Esophagus muscularis mucosa (tissue), 4 donors: Measurements from ENCODE around the gene AFF4. TPM values are rescaled to one million over a fixed set of nuclear protein-coding genes. Genes with fewer than 3 reads are reported as not detected.
"Not testable (repeated sequence)": the region's sequence is repeated elsewhere in the genome, so short reads cannot be mapped to it uniquely, and the experiment has no call there.

Source experiments
- DNase-seq: peaks from one replicate; pipeline ENCODE4 v3.0.0-alpha.2; 2017; ENCODE audit errors: extremely low spot score
- H3K27ac ChIP-seq, 4 donors: fragments of 200-600 bp; sonication (generic); replicated peaks in 1 of 4; 1 replicate in 3 of 4; 2 replicates in 1 of 4; pipeline ENCODE4 v1.5.1; 2016 to 2019; ENCODE audit warnings: mild to moderate bottlenecking in 1 of 4
- H3K27me3 ChIP-seq, 4 donors: fragments of 200-600 bp; sonication (generic); one replicate each; pipeline versions ENCODE4 v1.5.1 to v1.6.0; 2016 to 2019
- H3K36me3 ChIP-seq, 4 donors: fragments of 200-600 bp; sonication (generic); one replicate each; pipeline ENCODE4 v1.5.1; 2016 to 2019
- H3K4me1 ChIP-seq, 4 donors: fragments of 200-600 bp; sonication (generic); one replicate each; pipeline ENCODE4 v1.5.1; 2016 to 2019
- H3K4me3 ChIP-seq, 4 donors: fragments of 200-600 bp; sonication (generic); 1 replicate in 2 of 4; 2 replicates in 2 of 4; pipeline ENCODE4 v1.5.1; 2016 to 2019; ENCODE audit warnings: mild to moderate bottlenecking in 4 of 4, moderate library complexity in 1 of 4
- H3K9me3 ChIP-seq, 4 donors: fragments of 200-600 bp; sonication (generic); 1 replicate in 3 of 4; 2 replicates in 1 of 4; pipeline ENCODE4 v1.5.1; 2016 to 2019
- CTCF ChIP-seq, 3 experiments: fragments of 200-600 bp in 2 of 3; fragments of 450-650 bp in 1 of 3; sonication (generic) in 2 of 3; IDR thresholded peaks; one replicate each; pipeline ENCODE4 v1.5.1; 2017 to 2019; ENCODE audit warnings: antibody characterized with exemption in 3 of 3, mild to moderate bottlenecking in 2 of 3, moderate library complexity in 1 of 3
- EP300 ChIP-seq: sonication (generic); formaldehyde crosslinking; IDR thresholded peaks from one replicate; pipeline ENCODE4 v1.6.1; 2017; ENCODE audit warnings: antibody characterized with exemption
- POLR2A ChIP-seq: fragments of 450-650 bp; IDR thresholded peaks from one replicate; pipeline ENCODE4 v1.6.1; 2017; ENCODE audit warnings: antibody characterized with exemption, moderate library complexity, mild to moderate bottlenecking, low read depth
- POLR2AphosphoS5 ChIP-seq, 2 donors: sonication (generic); formaldehyde crosslinking; IDR thresholded peaks; one replicate each; pipeline ENCODE4 v1.6.1; 2017; ENCODE audit warnings: antibody characterized with exemption in 2 of 2
- WGBS: methylation state at CpG from one replicate; pipeline ENCODE4 v1.1.5; 2018; 5-methylcytosine and 5-hydroxymethylcytosine counted together
- intact Hi-C: fragments of 100-400 bp; cut with DNase I; formaldehyde crosslinking; loops from one replicate; pipeline ENCODE4 v1.15.1; 2023
- total RNA-seq, 4 donors: library from RNA; depleted of rRNA; stranded (reverse); fragments of >200 nt; gene quantifications; one replicate each; pipeline versions ENCODE4 v1.1.0 to v1.2.1, GENCODE V29; 2016

AFF4 gene
- 10 to 100 TPM; 56.1 to 74.1 (median 63.0) TPM for total RNA-seq

- TF ChIP-seq POLR2A (peak; percentile 96), POLR2AphosphoS5 (IDR thresholded peaks at IDR 0.05) (peak; percentile 99 to 100), EP300 (no peak), CTCF (IDR thresholded peaks at IDR 0.05) (peak in 1 of 3 experiments; percentile 4)
- intact Hi-C loops, result loop anchor here (5.0 to 10.0 kb wide), 2 partner anchors 61 to 89 kb away; partner anchors contain the start of genes HSPA4 and ZCCHC10
- H3K27me3 ChIP-seq, result peaks cover 0 to 4% (median 0%) of the 10 kb centered on the region in 4 donors
- H3K27ac ChIP-seq, result peak within 1 kb of the TSS; percentile 97 to 100 (median 100)
- H3K36me3 ChIP-seq, result no peaks in the 10 kb centered on the region
- peaks cover 10 to 45% (median 42%) of the 10 kb centered on the region in 4 donors for H3K4me1 ChIP-seq
- WGBS, result 2% methylated on average over 7 of the region's 98 CpGs
- DNase-seq, result peak; percentile 99
- no peaks in the 10 kb centered on the region for H3K9me3 ChIP-seq
- H3K4me3 ChIP-seq, result peak within 1 kb of the TSS; percentile 73 to 99 (median 86)
Measured at GRCh38 chr5:132963171-132964104, at the start of gene AFF4. Gene AFF4 (minus strand): TSS chr5:132963634. CDS start chr5:132937189, 26,445 bp downstream.

- H3K36me3 ChIP-seq, result peaks cover 9 to 50% (median 27%) of the 10 kb centered on the region in 4 donors
- H3K27me3 ChIP-seq, H3K4me3 ChIP-seq, intact Hi-C loops, H3K4me1 ChIP-seq, H3K27ac ChIP-seq, DNase-seq, H3K9me3 ChIP-seq: not testable (repeated sequence)
- 78% methylated on average over 5 of the region's 6 CpGs for WGBS
Measured at GRCh38 chr5:133008455-133008854, 45.0 kb upstream of the AFF4 start.

GRCh38 chr5:133006653-133007052 lies 43.2 kb upstream of the AFF4 start:
- no peaks in the 10 kb centered on the region for H3K4me1 ChIP-seq
- H3K4me3 ChIP-seq, result no peak overlapping the region
- intact Hi-C loops, result no loop called here
- no peaks in the 10 kb centered on the region for H3K9me3 ChIP-seq
- H3K36me3 ChIP-seq, result peaks cover 17 to 63% (median 39%) of the 10 kb centered on the region in 4 donors
- TF ChIP-seq POLR2AphosphoS5 (IDR thresholded peaks at IDR 0.05) (no peak), EP300 (no peak)
- 83% methylated on average over 1 of the region's 1 CpG for WGBS
- no peaks in the 10 kb centered on the region for H3K27me3 ChIP-seq
- H3K27ac ChIP-seq, result no peak overlapping the region
- no peak for DNase-seq

GRCh38 chr5:132999246-132999645 lies 35.8 kb upstream of the AFF4 start:
- Histone ChIP-seq H3K9me3 (no peaks in the 10 kb centered on the region), H3K4me1 (no peaks in the 10 kb centered on the region), H3K36me3 (peaks cover 8 to 52% (median 28%) of the 10 kb centered on the region in 4 donors), H3K27me3 (no peaks in the 10 kb centered on the region), H3K4me3 (no peak overlapping the region), H3K27ac (no peak overlapping the region)
- WGBS, result 55% methylated on average over 2 of the region's 2 CpGs
- no peak for DNase-seq
- intact Hi-C loops, result no loop called here
- TF ChIP-seq EP300 (no peak), CTCF (IDR thresholded peaks at IDR 0.05) (no peak), POLR2A (no peak), POLR2AphosphoS5 (IDR thresholded peaks at IDR 0.05) (no peak)

- 89% methylated on average over 2 of the region's 2 CpGs for WGBS
- Histone ChIP-seq H3K4me3 (no peak overlapping the region), H3K4me1 (no peaks in the 10 kb centered on the region), H3K36me3 (peaks cover 8 to 45% (median 24%) of the 10 kb centered on the region in 4 donors), H3K27ac (no peak overlapping the region), H3K27me3 (no peaks in the 10 kb centered on the region), H3K9me3 (no peaks in the 10 kb centered on the region)
- no peak for TF ChIP-seq POLR2AphosphoS5 (IDR thresholded peaks at IDR 0.05)
- intact Hi-C loops, result no loop called here
- no peak for DNase-seq
Measured at GRCh38 chr5:132998556-132998955, 35.1 kb upstream of the AFF4 start.

GRCh38 chr5:132996307-132996706 lies 32.9 kb upstream of the AFF4 start:
- H3K36me3 ChIP-seq, result peaks cover 0 to 29% (median 10%) of the 10 kb centered on the region in 4 donors
- no peaks in the 10 kb centered on the region for H3K4me1 ChIP-seq
- no peaks in the 10 kb centered on the region for H3K9me3 ChIP-seq
- TF ChIP-seq POLR2A, result no peak
- TF ChIP-seq CTCF (IDR thresholded peaks at IDR 0.05), result no peak
- no peak for TF ChIP-seq EP300
- no peak for TF ChIP-seq POLR2AphosphoS5 (IDR thresholded peaks at IDR 0.05)
- H3K4me3 ChIP-seq, result no peak overlapping the region
- H3K27me3 ChIP-seq, result no peaks in the 10 kb centered on the region
- DNase-seq, result no peak
- H3K27ac ChIP-seq, result no peak overlapping the region
- WGBS, result 44% methylated on average over 1 of the region's 1 CpG
- intact Hi-C loops, result no loop called here
